GM23248 (cell line): Measurements from ENCODE around the gene SLC4A2.

Experiments used
- EZH2 ChIP-seq: fragments of 200-600 bp; sonication (generic); IDR thresholded peaks from 2 replicates; pipeline ENCODE4 v1.6.1; 2018; ENCODE audit warnings: antibody characterized with exemption, mild to moderate bottlenecking; ENCODE audit not compliant: insufficient read depth, poor library complexity, severe bottlenecking
- EZH2phosphoT487 ChIP-seq: fragments of 200-600 bp; sonication (generic); IDR thresholded peaks from 2 replicates; pipeline ENCODE4 v1.6.1; 2018; ENCODE audit warnings: antibody characterized with exemption, moderate library complexity, mild to moderate bottlenecking, low read depth; ENCODE audit not compliant: insufficient read depth

GRCh38 chr7:151013356-151013732 lies 46.0 kb upstream of the SLC4A2 start:
- TF ChIP-seq EZH2 (no peak), EZH2phosphoT487 (no peak)
